CD4-positive, alpha-beta T cell treated with Interleukin-6 at 100 ng/mL for 8 hours (primary cell): ENCODE measurements around the gene CERKL.
A peak's percentile ranks its signal among the peaks of the same experiment; 100 is the strongest.

Experiments
- DNase-seq: peaks from one replicate; pipeline ENCODE4 v3.0.0-alpha.2; 2020; ENCODE audit warnings: mixed read lengths, low spot score

The CERKL gene

GRCh38 chr2:181678861-181679543, 22.1 kb upstream of the CERKL start:
- no peak for DNase-seq

DNA sequence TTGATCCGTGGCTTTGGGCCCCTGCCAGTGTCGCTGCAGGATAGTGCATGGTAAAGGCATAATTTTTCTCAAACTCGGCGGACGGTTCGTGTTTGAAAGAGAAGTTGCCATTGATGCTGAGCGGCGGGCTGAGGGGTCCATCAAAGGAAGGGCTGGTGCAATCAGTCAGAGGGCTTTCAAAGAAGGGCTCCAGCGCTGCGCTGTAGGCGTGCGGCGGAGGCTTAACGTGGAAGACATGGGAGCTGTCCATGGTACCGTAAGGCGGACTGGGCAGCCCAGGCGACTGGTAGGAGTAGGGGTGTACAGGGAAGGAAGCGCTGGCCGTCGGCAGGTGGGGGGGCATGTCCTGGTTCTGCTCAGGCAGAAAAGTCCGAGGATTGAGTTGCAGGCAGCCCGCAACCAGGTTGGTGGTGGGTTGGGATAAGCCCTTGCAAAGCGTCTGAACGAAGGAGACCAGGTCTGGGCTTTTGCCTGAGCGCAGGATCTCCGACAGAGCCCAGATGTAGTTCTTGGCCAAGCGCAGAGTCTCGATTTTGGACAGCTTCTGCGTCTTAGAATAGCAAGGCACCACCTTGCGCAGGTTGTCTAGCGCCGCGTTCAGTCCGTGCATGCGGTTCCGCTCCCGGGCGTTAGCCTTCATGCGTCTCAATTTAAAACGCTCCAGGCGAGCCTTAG, 21.1 kb upstream of the CERKL start:
- DNase-seq = peak; percentile 18

- DNase-seq = no peak
These were observed 18.3 kb upstream of the CERKL start for GRCh38 chr2:181675254-181675653.

DNA sequence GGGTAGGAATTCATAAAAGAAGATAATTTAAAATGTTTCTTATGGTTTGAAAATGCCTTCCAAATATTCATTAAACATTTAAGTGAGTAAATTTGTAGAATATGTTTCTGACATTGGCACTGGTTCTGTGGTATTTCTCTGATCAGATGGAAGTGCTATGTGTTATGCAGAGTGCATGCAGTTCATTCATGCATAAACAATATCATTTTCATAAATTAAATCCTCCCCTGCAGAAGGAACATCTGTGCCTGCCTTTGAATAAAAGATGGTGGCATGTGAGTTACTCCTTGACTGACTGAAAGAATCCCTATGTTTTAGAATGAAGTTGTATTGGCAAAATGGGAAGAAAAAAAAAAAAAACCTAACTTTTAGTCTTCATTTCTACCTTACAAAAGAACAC, 17.6 kb upstream of the CERKL start:
- no peak for DNase-seq

DNA sequence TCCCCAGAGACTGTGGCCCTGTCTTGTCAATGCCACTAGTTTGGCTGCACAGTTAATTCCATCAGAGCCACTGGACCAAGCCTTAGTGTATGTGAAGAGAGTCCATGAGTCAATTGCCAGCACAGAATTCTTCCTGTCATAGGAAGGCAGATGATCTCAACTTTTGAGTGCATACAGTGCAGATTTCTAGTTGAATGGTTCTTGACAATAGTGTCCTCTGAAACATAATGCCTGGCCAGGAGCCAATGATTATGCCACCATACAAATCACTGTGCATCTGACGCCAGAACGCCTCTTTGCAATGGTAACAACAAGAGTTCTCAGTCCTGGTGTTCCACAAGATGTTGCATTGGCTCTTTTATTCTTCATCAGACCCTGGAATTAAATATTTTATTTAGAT, 16.3 kb upstream of the CERKL start:
- DNase-seq = no peak

GRCh38 chr2:181672255-181673008, 15.5 kb upstream of the CERKL start:
- no peak for DNase-seq

DNA sequence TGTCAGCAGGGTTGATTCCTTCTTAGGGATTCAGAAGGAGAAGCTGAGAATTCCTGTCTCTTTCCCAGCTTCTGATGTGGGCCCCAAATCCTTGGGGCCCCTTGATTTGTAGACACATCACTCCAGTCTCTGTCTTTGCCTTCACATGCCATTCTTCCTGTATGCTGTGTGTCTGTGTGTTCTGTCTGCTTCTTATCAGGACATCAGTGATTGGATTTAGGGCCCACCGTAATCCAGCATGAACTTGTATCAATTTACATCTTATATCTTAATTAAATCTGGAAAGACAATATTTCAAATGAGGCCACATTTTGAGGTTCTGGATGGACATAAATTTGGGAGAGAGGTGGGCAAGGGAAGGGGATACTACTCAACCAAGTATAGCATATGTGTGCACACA, 13.7 kb upstream of the CERKL start:
- DNase-seq = no peak

GRCh38 chr2:181667234-181667633, 10.3 kb upstream of the CERKL start:
- no peak for DNase-seq

GRCh38 chr2:181662287-181662686, 5.4 kb upstream of the CERKL start:
- DNase-seq = no peak

DNA sequence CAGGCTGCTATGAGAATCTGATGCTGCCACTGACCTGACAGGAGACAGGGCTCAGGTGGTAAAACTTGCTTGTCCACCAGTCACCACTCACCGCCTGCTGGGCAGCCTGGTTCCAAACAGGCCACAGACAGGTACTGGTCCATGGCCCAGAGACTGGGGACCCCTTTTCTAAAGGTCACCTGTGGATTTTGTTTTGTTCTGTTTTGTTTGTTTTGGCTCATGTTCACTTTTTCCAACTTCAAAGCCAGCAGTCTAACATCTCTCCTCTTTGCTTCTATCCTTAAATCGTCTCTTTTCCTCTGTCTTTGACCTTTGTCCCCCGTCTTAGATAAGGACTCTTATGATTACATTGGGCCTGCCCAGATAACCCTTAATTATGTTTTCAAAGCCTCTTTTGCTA, 3.3 kb upstream of the CERKL start:
- no peak for DNase-seq

DNA sequence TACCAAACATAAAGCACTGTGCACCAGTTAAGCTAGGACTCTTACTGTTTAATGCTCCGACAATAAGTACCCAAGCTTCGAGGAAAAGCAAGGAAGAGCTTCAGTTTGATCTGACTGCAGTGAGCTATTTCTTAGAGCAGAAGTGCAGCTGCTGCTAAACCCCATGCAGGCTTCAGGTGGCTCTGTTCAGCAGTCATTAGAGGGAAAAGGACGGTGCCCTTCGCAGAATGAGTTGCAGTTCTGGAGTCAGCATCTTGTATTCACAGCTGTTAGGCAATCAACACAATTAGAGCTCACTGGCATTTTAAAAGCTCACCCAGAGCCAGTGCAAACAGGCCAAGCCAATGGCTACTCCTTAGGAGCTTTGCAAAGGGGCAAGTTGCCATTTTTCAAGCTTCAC, 1.5 kb upstream of the CERKL start:
- no peak for DNase-seq

DNA sequence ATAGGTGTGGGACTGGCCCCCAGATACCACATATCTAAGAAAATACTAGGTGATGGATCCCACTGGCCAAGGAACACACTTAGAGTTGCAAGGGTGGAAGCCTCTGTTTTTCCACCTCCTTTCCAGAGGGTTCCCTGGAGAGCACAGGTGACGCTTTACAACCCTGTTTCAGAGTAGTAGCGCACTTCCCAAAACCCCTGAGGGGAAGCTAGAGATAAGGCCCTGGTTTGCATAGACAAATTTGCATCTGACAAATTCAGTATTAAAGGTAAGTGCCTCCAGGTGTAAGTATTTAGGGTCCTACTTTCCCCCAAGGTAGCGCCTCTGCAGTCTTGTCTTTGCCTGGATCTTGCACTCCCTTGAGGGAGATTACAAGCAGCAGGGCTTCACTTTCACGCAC, 474 bp upstream of the CERKL start:
- no peak for DNase-seq

GRCh38 chr2:181655519-181655918, 1.4 kb downstream of the CERKL start:
- no peak for DNase-seq

DNA sequence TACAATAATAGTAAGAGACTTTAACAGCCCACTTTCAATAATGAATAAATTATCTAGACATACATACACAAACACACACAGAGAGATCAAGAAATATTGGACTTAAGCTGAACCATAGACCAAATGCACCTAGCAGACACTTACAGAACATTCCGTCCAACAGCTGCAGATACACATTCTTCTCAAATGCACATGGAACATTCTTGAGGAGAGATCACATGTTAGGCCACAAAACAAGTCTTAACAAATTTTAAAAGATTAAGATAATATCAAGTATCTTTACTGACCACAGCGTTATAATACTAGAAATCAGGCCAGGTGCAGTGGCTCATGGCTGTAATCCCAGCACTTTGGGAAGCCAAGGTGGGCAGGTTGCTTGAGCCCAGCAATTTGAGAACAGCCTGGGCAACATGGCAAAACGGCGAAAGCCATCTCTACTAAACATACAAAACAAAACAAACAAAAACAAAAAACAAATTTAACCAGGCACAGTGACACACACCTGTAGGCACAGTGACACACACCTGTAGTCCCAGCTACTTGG, 7.4 kb downstream of the CERKL start:
- no peak for DNase-seq

GRCh38 chr2:181648478-181649155, 8.3 kb downstream of the CERKL start:
- no peak for DNase-seq

- no peak for DNase-seq
These were observed 10.4 kb downstream of the CERKL start for GRCh38 chr2:181646415-181646987.

GRCh38 chr2:181643151-181643550, 13.8 kb downstream of the CERKL start:
- no peak for DNase-seq

- no peak for DNase-seq
These were observed 14.8 kb downstream of the CERKL start for GRCh38 chr2:181642086-181642485.

- no peak for DNase-seq
These were observed 17.2 kb downstream of the CERKL start for GRCh38 chr2:181639686-181640085.

GRCh38 chr2:181632733-181633401, 24.0 kb downstream of the CERKL start:
- DNase-seq = no peak
